ENCODE measurements around the gene MCHR1.

DNA sequence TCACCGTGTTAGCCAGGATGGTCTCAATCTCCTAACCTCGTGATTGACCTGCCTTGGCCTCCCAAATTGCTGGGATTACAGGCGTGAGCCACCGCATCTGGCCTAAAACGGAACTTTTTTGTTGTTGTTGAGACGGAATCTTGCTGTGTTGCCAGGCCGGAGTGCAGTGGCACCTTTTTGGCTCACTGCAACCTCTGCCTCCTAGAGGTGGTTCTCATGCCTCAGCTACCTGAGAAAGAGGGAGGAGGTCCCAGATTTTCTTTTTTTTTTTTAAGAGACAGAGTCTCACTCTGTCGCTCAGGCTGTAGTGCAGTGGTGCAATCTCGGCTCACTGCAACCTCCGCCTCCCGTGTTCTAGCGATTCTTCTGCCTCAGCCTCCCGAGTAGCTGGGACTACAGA lies 7.9 kb upstream of the MCHR1 start:
- TF ChIP-seq POLR2AphosphoS5 (IDR thresholded peaks at IDR 0.05; ENCODE audit: insufficient read depth in 1 of 2, low read depth in 1 of 2) (no peak), POLR2A (IDR thresholded peaks at IDR 0.05) (no peak)
